Thyroid gland (tissue), 4 donors: ENCODE measurements around the gene HOXA5.

Experiments
- POLR2A ChIP-seq, 2 donors: fragments of 450-650 bp; IDR thresholded peaks; one replicate each; pipeline ENCODE4 v1.6.1; 2017; ENCODE audit warnings: antibody characterized with exemption in 2 of 2, mild to moderate bottlenecking in 2 of 2, moderate library complexity in 1 of 2
- TF ChIP-seq, protein P1 (sequence below), 6 experiments: fragments of 200-600 bp in 3 of 6; fragments of 450-650 bp in 3 of 6; sonication (generic) in 3 of 6; IDR thresholded peaks; one replicate each; pipeline ENCODE4 v1.5.1; 2016 to 2019; ENCODE audit warnings: antibody characterized with exemption in 6 of 6, mild to moderate bottlenecking in 2 of 6, inconsistent platforms in 1 of 6, moderate library complexity in 1 of 6

DNA sequence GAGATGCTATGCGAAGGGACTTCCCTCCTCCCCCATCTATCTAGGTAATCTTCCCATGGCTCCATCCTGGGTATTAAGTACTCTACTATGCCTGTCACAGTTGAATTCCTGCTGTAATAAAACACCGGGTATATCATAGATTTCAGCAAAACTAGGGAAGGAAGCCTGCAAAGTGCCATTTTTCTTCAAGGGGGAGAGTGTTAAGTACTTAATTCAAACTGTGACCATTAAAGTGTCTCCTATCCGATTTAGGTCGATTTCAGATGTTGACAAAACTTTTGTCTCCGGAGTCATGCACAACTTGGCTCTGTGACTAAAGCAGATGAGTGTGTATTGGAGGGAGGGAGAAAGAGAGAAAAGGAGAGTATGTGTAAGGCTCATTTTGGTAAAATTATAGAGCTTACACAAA is 17.5 kb downstream of the HOXA5 start:
- TF ChIP-seq, protein P1, sequence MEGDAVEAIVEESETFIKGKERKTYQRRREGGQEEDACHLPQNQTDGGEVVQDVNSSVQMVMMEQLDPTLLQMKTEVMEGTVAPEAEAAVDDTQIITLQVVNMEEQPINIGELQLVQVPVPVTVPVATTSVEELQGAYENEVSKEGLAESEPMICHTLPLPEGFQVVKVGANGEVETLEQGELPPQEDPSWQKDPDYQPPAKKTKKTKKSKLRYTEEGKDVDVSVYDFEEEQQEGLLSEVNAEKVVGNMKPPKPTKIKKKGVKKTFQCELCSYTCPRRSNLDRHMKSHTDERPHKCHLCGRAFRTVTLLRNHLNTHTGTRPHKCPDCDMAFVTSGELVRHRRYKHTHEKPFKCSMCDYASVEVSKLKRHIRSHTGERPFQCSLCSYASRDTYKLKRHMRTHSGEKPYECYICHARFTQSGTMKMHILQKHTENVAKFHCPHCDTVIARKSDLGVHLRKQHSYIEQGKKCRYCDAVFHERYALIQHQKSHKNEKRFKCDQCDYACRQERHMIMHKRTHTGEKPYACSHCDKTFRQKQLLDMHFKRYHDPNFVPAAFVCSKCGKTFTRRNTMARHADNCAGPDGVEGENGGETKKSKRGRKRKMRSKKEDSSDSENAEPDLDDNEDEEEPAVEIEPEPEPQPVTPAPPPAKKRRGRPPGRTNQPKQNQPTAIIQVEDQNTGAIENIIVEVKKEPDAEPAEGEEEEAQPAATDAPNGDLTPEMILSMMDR (IDR thresholded peaks at IDR 0.05), result no peak
- TF ChIP-seq POLR2A (IDR thresholded peaks at IDR 0.05), result no peak
